Measurements from ENCODE around the gene AMBRA1.

- TF ChIP-seq CTCF (IDR thresholded peaks at IDR 0.05; ENCODE audit: insufficient read depth, low read length, poor library complexity, severe bottlenecking) = peak; percentile 88
- no peak for TF ChIP-seq EZH2phosphoT487 (conservative IDR thresholded peaks at IDR 0.05; ENCODE audit: low read length)
These were observed 23.5 kb upstream of the AMBRA1 start, which contains the start of the genes ATG13 and HARBI1 for GRCh38 chr11:46617134-46617971.
